GM13977 (cell line): ENCODE data around the gene CREB3L2.
"Not testable (repeated sequence)": the region's sequence is repeated elsewhere in the genome, so short reads cannot be mapped to it uniquely, and the experiment has no call there.

Source experiments
- DNase-seq: peaks from one replicate; pipeline ENCODE4 v3.0.0; 2012; ENCODE audit warnings: low spot score
- in situ Hi-C: fragments of 300-500 bp; cut with MboI; formaldehyde crosslinking; loops from one replicate; pipeline ENCODE4 v1.12.0; 2022; ENCODE audit warnings: low sequenced_read_pairs, low pct_unique_long_range_greater_than_20kb, mixed read lengths, inconsistent platforms; ENCODE audit not compliant: unreplicated experiment
- TF ChIP-seq, protein P1 (sequence below): IDR thresholded peaks from 2 replicates; pipeline ENCODE4 v1.5.1; 2012; ENCODE audit warnings: mild to moderate bottlenecking, control low read depth; ENCODE audit not compliant: insufficient read depth; ENCODE audit errors: extremely low read depth, missing control alignments

CREB3L2 gene

DNA sequence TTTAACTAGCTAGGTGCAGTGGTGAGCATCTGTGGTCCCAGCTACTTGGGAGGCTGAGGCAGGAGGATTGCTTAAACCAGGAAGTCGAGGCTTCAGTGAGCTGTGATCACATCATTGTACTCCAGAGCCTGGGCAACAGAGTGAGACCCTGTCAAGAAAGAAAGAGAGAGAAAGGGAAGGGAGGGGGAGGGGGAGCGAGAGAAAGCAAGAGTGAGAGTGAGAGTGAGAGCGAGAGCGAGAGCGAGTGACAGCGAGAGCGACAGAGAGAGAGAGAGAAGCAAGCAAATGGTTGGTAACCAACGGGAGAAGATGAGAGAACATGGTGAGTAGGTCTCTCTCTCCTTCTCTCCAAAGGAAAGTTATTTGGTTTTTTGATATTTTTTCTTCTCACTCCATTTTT lies 85.3 kb downstream of the CREB3L2 start:
- TF ChIP-seq, protein P1, sequence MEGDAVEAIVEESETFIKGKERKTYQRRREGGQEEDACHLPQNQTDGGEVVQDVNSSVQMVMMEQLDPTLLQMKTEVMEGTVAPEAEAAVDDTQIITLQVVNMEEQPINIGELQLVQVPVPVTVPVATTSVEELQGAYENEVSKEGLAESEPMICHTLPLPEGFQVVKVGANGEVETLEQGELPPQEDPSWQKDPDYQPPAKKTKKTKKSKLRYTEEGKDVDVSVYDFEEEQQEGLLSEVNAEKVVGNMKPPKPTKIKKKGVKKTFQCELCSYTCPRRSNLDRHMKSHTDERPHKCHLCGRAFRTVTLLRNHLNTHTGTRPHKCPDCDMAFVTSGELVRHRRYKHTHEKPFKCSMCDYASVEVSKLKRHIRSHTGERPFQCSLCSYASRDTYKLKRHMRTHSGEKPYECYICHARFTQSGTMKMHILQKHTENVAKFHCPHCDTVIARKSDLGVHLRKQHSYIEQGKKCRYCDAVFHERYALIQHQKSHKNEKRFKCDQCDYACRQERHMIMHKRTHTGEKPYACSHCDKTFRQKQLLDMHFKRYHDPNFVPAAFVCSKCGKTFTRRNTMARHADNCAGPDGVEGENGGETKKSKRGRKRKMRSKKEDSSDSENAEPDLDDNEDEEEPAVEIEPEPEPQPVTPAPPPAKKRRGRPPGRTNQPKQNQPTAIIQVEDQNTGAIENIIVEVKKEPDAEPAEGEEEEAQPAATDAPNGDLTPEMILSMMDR: no peak
- no peak for DNase-seq
- in situ Hi-C loops: loop anchor here (25.0 kb wide), 1 partner anchor 821 kb away; no protein-coding TSS in a partner anchor

DNA sequence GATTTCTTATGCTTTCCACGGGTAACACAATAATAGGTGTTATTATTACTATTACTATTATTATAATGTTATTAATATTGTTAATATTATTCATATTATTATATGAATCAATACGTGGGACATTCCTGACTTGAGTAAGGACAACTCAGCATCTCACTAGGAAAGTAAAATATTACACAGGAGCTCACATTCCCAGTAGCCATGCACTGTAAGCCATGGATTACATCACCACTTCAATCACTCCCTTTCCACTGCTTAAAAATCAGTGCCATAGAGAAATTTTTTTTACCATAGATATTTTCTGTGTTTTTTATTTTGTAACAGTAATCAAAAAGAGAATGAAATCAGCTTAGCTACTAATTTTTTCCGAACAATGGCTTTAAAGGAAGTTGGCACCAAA lies 86.6 kb downstream of the CREB3L2 start:
- TF ChIP-seq, protein P1: no peak
- DNase-seq: no peak
- in situ Hi-C loops: loop anchor here (25.0 kb wide), 1 partner anchor 822 kb away; no protein-coding TSS in a partner anchor

DNA sequence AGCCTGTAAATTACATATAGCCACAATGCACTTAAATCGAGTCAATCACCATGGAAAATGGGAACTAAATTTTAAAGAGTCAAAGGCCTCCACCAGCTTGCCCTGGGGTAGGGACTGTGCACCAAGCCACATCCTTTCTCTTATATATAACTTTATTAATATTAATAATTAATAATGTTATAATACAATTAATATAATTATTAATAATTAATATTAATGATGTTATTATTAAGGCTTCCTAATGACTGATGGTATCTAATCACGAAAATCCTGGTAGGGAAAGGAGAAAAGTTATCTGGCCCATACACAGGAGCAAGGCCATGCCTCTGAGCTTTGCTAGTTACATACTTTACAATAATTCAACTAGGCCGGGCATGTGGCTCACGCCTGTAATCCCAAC lies 87.9 kb downstream of the CREB3L2 start:
- DNase-seq: no peak
- in situ Hi-C loops: loop anchor here (25.0 kb wide), 1 partner anchor 823 kb away; no protein-coding TSS in a partner anchor
- TF ChIP-seq, protein P1: no peak

DNA sequence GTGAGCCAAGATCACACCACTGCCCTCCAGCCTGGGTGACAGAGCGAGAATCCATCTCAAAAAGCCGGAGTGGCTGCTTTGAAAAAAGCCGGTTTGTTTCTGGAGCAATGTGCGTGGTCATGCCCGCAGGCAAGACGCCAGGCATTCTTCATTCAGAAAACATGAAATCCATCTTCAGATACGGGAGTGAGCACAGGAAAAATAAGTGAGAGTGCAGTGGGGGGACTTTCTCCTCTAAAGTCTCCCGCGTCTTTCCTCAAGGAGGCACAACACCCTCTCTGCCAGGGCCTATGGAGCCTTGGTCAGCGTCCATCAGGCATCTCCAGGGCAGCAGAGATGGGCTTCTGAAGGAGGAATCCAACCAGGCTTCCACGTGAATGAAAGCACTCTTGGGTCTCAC lies 92.8 kb downstream of the CREB3L2 start:
- TF ChIP-seq, protein P1: no peak
- in situ Hi-C loops: loop anchor here (25.0 kb wide), 1 partner anchor 828 kb away; no protein-coding TSS in a partner anchor
- no peak for DNase-seq

DNA sequence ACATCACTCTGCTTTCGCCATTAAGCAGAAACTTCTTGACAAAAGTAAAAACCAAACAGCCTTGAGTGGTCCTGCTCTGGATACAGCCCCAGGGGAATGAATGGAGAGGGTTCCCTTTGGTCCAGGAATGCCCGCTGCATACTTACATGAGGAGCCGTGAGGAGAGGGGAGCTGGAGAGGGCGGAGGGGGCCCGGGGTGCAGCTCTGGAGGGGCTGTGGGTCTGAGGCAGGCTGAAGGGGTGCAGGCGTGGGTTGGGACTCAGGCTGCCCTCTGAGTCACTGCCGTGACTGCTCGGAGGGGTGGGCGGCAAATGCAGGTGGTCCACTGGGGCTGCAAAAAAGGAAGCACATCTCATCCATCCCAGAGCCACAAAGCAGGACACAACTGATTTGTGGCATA lies 93.8 kb downstream of the CREB3L2 start:
- TF ChIP-seq, protein P1: no peak
- in situ Hi-C loops: loop anchor here (25.0 kb wide), 1 partner anchor 829 kb away; no protein-coding TSS in a partner anchor
- DNase-seq: no peak

DNA sequence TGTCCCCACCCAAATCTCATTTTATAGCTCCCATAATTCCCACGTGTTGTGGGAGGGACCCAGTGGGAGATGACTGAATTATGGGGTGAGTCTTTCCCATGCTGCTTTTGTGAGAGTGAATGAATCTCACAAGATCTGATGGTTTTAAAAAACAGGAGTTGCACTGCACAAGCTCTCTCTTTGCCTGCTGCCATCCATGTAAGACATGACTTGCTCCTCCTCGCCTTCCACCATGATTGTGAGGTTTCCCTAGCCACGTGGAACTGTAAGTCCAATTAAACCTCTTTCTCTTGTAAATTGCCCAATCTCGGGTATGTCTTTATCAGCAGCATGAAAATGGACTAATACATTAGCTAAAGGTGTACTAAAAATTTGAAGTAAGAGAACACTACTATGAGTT lies 95.2 kb downstream of the CREB3L2 start:
- DNase-seq: not testable (repeated sequence)
- in situ Hi-C loops: loop anchor here (25.0 kb wide), 1 partner anchor 831 kb away; no protein-coding TSS in a partner anchor

DNA sequence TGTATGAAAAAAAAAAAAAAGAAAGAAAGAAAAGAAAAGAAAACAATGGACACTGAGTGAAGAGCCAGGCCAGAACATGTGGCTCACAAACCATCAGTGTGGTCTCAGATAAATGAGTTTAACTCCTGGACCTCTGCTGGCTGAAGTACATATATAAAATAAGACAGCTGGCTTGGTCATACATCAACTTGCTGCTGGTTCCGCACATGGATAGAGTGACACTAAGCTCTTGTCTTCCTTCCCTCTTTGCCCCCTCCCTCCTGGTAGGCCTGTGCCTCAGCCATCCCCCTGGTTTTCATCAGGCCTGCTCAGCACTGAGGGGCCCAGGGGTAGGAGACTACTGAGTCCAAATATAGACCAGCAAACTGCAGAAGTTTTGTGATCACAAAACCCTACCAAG lies 97.1 kb downstream of the CREB3L2 start:
- no peak for DNase-seq
- TF ChIP-seq, protein P1: no peak
- in situ Hi-C loops: loop anchor here (5.0 to 25.0 kb wide), 2 partner anchors 102 to 832 kb away; no protein-coding TSS in a partner anchor
